HG02943 (cell line): ENCODE data around the gene CC2D1A.
"Not testable (repeated sequence)": the region's sequence is repeated elsewhere in the genome, so short reads cannot be mapped to it uniquely, and the experiment has no call there.

Source experiments
- ATAC-seq: cut with Tn5 transposase; IDR thresholded peaks from one replicate; pipeline ENCODE4 v1.9.1; 2021; ENCODE audit warnings: mild to moderate bottlenecking, low read depth, moderate library complexity; ENCODE audit not compliant: unreplicated experiment

CC2D1A gene

DNA sequence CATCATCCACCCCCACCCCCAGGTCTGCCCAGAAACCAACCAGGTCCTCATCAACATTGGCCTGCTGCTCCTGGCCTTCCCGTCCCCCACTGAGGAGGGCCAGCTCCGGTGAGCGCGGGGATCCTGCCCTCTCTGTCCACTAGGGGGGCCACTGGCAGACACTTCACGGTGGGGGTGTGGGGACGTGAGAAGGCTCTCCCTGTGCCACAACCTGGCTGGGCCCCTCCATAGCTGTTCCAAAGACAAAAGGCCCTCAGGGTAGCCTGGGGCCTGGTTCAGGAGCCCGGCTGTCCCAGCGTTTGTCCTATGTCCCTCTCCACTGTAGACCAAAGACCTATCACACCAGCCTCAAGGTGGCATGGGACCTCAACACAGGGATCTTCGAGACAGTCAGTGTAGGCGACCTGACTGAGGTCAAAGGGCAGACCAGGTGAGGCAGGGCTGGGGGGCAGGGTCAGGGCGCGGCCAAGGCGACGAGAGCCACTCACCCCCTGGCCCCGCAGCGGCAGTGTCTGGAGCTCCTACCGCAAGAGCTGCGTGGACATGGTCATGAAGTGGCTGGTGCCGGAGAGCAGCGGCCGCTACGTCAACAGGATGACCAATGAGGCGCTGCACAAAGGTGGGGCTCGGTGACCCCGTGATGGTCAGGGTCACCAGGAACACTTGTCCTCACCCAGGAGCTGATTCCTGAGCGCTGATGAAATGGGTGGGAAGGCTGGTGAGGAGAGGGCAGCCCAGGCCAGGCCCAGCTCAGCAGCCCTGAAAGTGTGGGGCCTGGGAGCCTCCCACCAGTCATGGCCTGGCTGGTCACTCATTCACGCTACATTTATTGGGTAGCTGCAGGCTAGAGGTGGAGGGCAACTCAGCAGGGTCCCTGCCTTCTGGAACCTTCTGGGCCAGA is 54.2 kb downstream of the CC2D1A start:
- ATAC-seq: no peak

DNA sequence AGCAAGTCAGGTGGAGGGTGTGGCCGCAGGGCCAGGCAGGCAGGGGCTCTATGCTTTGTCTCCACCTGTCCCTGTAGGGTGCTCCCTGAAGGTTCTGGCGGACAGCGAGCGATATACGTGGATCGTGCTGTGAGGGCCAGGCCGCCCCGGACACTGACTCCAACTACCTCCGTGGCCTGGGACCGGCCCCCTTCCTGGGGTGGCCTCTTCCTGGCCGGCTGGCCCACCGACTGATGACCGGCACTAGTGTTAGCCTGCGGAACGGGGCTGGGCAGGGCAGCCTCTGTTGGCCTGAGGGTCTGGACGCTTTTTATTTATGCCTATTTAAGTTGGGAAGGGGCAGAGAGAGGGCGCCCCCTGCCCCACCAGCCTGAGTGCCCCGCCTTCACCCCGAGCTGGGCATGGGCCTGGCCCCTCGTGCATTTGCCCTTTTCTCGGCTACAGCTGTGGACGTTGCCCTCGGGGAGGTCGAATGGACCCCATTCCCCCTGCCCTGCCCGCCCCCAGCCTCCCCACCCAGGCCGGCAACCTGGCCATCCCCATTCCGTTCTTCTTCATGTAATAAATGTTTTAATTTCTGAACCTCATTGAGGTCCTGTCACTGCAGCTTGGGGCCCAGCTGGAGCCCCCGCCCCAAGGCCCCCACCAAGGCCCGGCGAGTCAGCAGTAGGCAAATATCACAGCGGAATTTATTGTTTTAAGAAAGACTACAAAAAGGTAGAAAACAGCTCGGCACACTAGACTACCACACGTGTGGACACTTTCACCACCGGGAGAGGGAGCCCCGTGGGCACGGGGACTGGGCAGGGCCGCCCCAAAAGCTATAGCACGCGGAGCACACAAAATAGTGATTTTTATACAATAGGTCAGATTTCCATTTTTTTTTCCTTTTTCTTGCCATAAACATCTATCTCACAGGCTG is 55.1 kb downstream of the CC2D1A start:
- no peak for ATAC-seq

DNA sequence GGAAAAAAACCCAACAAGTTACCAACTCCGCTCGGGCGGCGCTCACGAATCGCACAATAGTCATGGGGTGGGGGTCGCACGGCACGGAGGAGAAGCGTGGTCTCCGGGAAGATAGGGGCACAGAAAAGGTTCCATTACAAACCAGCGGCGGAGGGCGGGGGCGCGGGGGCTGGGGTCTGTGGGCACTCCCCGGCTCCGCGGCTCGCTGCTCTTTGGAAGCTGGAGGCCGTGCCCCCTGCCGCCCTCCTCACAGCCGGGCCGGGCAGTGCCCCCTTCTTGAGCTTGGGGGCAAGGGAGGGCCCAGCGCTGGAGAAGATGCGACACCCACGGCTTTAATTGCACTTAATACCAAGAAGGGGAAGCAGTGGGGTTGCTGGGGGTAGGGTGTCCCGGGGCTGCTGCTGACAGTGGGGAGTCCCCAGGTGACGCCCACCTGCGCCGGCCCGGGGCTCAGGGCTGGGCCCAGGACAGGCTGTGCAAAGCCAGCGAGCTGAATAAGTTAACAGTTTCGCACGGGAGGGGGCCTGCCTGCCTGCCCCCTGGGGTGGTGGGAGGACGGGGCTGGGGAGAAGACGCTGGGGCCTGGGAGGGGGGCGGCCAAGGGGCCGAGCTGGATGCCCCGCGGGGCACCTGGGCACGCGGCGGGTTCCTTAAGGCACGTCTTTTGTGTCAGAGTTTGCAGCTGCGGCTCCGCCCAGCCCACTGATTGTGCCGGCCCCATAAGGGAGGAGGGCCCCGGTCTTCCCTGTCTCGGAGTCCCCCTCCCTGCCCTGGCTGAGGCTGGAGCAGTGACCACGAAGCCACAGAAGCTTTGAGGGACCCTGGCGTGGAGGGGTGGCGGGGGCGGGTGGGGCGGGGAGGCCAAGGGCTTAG is 56.1 kb downstream of the CC2D1A start:
- ATAC-seq: no peak

DNA sequence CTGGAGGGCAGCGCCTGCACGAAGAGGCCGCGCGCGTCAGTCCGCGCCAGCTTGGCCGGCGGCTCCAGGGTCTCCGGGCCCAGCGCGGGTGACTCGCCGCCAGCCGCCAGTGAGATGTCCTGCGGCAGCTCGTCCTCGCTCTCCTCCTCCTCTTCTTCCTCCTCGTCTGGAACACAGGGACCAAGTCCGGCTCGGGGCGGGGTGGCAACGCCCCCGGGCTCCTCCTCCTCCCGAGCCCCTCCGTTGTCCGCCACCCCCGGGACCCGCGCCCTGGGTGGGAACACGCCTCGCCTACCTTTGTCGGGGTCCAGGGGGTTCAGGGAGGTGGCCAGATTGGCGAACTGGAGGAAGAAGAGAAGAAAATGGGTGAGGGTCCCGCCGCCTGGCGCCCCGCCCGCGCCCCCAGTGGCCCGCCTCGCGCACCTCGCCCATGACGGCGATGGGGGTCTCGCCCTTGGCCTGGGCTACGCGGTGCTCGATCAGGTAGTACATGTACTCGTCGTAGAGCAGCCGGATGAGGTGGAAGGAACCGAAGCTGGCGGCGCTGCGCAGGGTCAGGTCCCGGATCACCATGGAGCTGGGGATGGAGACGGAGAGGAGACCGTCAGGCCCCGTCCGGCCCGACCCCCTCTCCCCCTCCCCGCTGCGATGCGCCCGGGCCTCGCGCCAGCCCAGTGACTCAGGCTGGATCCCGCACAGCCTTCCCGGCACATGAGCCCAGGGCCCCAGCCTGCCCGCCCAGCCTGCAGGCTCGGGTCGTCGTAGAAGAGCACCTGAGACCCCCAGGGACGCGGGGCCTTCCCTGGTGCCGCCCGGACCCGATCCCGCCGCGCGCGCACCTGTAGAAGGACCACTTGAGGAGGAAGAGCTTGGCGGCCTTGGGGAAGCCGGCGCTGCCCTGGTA is 57.0 kb downstream of the CC2D1A start:
- no peak for ATAC-seq

DNA sequence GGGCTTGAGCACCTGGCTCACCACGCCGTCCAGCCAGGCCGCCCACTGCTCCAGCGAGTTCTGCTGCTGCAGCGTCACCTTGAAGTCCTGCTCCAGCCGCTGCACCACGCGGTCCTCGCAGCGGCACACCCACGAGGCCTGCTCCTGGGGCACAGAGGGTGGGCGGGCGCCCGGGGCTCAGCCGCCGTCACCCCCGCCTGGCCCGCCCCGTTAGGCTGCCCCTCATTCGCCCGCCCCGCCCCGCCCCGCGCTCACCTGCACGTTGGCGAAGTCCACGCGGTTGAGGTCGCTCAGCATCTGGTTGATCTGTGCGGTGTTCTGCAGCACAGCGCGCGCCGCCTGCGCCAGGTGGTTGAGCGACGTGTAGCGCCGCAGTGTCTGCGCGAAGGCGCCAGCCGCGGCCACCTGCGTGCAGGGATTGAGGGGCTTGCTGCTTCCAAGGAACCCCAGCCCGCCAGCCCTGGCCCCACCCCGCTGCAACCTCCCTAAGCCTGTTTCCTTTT is 57.7 kb downstream of the CC2D1A start:
- no peak for ATAC-seq

DNA sequence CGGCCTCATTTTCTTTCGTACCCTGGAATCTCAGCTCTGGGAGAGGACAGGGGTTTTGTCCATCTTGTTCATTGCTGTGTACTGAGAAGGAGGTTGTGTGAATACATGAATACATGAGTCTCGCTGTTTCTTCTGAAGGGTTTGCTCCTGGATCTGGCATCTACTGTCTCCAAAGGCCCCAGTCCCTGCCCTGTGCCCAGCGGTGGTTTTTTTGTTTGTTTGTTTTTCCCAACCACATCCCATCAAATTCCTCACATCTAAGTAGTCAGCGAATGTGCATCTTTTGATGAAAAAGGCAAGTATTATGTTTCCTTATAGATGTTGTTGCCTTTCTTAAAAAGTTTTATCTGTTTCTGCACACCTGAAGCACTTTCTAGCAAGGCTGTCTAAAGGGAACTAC is 58.8 kb downstream of the CC2D1A start:
- no peak for ATAC-seq

DNA sequence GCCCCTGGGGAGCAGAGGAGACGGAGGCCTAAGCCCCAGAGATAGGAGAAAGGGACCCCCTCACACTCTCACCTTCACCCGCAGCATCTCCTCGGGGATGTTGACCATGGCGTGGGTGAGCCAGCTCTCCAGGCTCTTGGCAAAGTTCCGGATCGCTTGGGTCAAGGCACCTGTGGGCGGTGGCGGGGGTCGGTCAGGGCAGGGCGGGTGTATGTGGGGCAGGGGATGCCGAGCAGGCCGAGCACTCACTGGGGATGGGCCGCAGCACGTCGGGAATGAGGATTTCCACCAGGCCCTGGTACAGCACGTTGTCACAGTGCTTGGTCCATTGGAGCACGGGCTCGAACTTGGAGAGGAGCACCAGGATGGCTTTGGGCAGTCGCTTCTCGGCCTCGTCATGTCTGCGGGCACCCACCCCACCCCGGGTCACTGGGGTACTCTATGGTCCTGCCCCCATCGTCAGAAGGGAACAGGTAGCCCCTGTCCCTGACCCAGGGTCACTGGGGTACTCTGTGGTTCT is 59.4 kb downstream of the CC2D1A start:
- ATAC-seq: no peak

DNA sequence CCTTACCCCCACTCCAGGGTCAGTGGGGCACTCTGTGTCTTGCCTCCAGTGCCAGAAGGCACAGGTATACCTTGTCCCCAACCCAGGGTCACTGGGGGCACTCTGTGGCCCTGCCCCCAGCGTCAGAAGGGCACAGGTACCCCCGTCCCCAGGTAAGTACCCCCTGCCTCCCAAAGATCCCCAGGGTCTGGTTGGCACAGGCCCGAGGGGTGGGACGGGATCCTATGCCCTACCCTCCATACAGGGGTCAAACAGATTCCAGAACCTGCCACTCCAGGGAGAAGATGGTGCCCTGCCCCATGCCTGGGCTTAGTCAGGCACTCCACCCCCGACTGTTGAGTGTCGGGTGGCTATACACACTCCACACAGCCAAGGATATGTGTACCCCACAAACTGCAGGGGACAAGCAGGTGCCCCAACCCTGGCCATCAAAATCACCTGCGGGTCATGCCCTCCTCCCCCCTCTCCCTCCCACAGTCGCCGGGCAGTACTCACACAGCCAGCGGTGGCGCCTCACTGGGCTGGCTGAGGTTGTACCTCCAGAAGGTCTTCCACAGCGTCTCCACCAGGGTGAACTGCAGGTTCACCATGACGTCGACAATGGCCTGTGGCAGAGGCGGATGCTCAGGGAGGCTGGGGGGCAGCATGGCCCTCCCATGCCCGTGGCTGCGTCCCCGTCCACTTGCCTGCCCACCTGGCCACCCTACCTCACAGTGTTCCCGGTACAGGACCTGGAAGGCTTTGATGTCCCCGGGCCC is 60.1 kb downstream of the CC2D1A start:
- ATAC-seq: no peak

DNA sequence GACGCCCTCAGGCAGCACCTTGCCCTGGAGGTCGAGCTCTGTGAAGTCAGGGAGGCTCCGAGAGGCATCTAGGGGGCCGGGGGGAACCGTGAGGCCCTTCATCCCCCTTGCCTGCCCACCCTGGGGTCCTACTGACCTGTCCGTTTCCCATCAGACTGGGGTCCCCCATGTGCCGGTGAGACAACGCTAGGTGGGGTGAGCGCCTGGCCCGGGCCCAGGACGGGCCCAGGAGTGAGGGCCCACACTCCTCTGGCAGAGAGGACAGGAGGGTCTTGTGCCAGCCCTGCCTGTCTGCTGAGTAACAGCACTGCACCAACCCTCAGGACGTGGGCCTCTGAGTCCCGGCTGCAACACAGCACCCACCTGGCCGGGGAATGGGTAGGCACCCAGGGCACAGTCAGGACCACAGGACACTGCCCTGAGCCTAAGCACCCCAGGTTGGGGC is 60.7 kb downstream of the CC2D1A start:
- no peak for ATAC-seq

DNA sequence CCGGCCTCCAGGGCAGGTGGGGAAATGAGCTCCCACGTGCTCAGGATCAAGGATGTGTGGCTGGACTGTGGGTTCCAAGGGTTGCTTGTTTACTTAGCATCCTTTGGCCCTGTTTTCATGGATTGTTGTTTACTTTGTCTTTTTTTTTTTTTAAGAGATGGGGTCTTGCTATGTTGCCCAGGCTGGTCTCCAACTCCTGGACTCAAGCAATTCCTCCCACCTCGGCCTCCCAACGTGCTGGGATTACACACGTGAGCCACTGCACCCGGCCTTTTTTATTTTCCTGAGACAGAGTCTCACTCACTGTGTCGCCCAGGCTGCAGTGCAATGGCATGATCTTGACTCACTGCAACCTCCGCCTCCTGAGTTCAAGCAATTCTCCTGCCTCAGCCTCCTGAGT is 61.2 kb downstream of the CC2D1A start:
- ATAC-seq: not testable (repeated sequence)

DNA sequence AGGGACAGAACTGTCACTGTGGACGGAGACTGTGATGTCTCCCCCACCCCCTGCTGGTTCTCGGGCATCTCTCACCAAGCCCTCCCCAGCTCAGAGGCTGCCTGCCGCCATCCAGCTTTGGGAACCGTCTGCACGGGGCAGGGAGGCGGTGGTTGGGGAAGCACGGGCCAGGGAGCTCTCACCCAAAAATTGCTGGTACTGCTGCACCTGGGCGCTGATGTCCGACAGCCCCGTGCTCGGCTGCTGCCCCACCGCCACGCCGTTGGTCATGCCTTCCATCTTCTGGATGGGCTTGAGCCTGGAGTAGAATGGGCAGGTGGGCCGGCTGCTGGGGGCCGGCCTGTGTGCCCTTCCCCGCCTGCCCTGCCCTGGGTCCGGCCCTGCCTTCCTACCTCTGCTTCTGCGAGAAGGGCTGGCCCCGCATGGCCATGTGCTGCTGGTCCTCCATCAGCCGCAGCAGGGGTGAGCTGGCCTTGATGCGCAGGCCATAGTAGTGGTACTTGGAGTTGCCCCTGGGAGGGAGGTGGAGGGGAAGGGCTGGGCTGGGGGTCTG is 62.5 kb downstream of the CC2D1A start:
- ATAC-seq: no peak

DNA sequence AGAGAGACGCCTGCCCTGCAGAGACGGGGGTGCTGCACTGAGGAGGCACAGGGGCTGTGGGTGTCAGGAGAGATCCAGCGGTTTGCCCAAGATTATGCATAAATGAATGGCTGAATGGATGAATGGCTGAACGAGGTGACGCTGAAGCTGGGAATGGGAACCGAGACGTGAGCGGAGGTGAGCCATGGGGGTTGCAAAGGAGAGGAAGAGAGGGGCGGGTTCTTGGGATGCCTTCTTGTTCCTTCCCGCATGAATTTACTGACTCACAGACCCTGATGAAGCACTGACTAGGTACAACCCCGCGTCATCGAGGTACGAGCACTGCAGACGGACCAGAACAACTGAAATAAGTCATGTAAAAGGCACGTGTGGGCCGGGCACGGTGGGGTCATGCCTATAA is 63.0 kb downstream of the CC2D1A start:
- no peak for ATAC-seq

DNA sequence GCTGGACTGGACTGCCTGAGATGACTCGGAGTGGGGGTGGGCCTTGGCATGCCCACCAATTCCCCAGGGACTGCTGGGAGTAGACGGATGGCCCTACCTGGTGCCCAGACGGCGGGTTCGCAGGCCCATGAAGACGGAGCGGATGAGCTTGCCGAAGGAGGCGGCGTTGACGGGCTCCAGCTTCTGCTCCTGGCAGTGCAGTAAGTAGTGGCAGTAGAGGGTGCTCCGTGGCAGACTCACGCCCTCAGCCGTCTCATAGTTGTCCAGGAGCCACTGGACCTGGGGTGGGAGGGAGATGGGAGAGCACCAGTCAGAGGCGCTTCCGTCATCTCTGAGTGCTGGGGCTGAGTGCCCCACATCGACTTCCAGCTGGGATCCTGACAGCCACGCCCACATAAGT is 63.9 kb downstream of the CC2D1A start:
- no peak for ATAC-seq

DNA sequence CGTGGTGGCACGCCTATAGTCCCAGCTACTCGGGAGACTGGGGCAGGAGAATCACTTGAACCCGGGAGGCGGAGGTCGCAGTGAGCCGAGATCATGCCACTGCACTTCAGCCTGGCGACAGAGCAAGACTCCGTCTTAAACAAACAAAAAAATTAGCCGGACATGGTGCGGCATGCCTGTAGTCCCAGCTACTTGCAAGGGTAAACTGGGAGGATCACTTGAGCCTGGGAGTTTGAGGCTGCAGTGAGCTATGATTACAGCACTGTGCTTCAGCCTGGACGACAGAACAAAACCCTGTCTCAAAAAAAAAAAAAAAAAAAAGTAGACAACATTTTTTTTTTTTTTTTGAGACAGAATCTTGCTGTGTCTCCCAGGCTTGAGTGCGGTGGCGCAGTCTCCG is 65.9 kb downstream of the CC2D1A start:
- not testable (repeated sequence) for ATAC-seq

DNA sequence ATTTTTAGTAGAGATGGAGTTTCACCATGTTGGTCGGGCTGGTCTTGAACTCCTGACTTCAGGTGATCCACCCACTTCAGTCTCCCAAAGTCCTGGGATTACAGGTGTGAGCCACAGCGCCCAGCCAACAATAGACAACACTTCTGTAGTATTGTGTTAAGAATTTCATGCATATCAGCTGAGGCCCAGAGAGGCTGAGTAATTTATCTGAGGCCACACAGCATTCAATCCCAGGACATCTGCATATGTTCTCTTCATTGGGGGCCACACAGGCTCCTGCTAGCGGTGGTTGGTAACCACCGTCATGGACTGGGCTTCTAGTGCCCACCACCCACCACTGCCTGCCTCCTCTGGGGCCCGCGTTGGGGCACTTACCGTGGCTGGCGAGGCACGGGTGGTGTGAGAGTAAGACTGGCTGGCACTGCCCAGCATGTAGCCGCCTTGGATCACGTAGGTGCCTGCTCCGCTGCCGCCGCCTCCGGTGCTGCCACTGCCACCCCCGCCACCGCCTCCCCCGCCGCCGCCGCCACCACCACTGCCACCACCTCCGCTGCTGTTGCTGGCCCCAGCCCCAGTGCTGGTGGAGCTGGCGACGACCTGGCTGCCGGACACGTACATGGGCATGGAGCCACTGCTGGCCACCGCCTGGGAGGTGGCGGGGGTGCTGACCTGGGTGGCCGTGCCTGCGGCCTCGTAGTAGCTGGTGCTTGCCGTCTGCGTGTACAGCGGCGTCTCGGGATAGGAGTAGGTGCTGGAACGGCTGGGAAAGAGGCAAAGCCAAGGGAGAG is 66.6 kb downstream of the CC2D1A start:
- no peak for ATAC-seq

DNA sequence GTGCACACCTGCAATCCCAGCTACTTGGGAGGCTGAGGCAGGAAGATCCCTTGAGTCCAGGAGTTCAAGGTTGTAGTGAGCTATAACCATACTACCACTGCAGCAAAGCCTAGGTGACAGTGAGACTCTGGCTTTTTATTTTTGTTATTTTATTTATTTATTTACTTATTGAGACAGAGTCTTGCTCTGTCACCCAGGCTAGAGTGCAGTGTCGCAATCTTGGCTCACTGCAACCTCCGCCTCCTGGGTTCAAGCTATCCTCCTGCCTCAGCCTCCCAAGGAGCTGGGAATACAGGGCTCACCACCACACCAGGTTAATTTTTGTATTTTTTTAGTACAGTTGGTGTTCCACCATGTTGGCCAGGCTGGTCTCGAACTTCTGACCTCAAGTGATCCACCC is 67.5 kb downstream of the CC2D1A start:
- not testable (repeated sequence) for ATAC-seq

DNA sequence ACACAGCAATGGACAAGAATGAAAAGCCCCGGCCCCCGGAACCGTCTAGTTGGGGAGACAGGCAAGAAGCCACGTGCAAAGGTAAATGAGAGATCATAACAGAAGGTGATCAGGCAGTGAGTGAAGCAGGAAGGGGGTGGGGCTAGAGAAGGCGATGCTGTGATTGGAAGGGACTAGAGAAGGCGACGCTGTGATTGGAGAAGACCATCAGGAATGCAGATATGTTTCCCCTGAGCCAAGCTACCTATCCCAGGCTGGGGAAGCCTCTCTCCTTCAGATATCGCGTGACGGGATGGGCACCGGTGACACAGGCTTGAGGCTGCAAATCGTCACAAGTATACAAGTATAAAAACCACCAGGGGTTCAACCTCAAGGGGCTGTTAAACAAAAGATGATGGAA is 68.1 kb downstream of the CC2D1A start:
- ATAC-seq: no peak
